Osteocyte (in vitro differentiated cells): ENCODE data around the gene H1-8. TPM values are rescaled to one million over a fixed set of nuclear protein-coding genes. Genes with fewer than 3 reads are reported as not detected.
"Not testable (repeated sequence)": the region's sequence is repeated elsewhere in the genome, so short reads cannot be mapped to it uniquely, and the experiment has no call there.

ENCODE experiments used
- DNase-seq: peaks from one replicate; pipeline ENCODE4 v3.0.0; 2021; ENCODE audit warnings: mixed read lengths; ENCODE audit not compliant: unreplicated experiment; ENCODE audit errors: extremely low spot score
- H3K27ac Mint-ChIP-seq: one replicate; pipeline ENCODE4 v1.8.0; 2021; ENCODE audit warnings: mild to moderate bottlenecking, mixed read lengths; ENCODE audit not compliant: unreplicated experiment
- H3K27me3 Mint-ChIP-seq: one replicate; pipeline ENCODE4 v1.8.0; 2021; ENCODE audit warnings: mixed read lengths; ENCODE audit not compliant: unreplicated experiment
- H3K36me3 Mint-ChIP-seq: one replicate; pipeline ENCODE4 v1.8.0; 2021; ENCODE audit warnings: mixed read lengths; ENCODE audit not compliant: unreplicated experiment
- H3K4me1 Mint-ChIP-seq: one replicate; pipeline ENCODE4 v1.8.0; 2021; ENCODE audit warnings: mixed read lengths; ENCODE audit not compliant: unreplicated experiment
- H3K4me3 Mint-ChIP-seq: one replicate; pipeline ENCODE4 v1.8.0; 2021; ENCODE audit warnings: mild to moderate bottlenecking, moderate library complexity, mixed read lengths; ENCODE audit not compliant: unreplicated experiment
- H3K9me3 Mint-ChIP-seq: one replicate; pipeline ENCODE4 v1.8.0; 2021; ENCODE audit warnings: mixed read lengths; ENCODE audit not compliant: unreplicated experiment
- CTCF ChIP-seq: fragments of 200-600 bp; sonication (generic); IDR thresholded peaks from 2 replicates; pipeline ENCODE4 v1.5.0; 2021; ENCODE audit warnings: antibody characterized with exemption, mild to moderate bottlenecking, moderate library complexity
- total RNA-seq: library from RNA; stranded (reverse); gene quantifications from 2 replicates; pipeline ENCODE4 v1.2.1, GENCODE V29; 2021

H1-8 gene
- total RNA-seq, 1 donor from 2014 or later: not detected

GRCh38 chr3:129514110-129514509 lies 28.9 kb upstream of the H1-8 start:
- no peaks in the 10 kb centered on the region for H3K9me3 Mint-ChIP-seq
- no peak for TF ChIP-seq CTCF
- DNase-seq: no peak
- H3K36me3 Mint-ChIP-seq: peaks cover 18% of the 10 kb centered on the region
- H3K4me1 Mint-ChIP-seq: peaks cover 2% of the 10 kb centered on the region
- no peaks in the 10 kb centered on the region for H3K27me3 Mint-ChIP-seq
- no peak overlapping the region for H3K4me3 Mint-ChIP-seq
- H3K27ac Mint-ChIP-seq: no peak overlapping the region

GRCh38 chr3:129514563-129514962 lies 28.4 kb upstream of the H1-8 start:
- TF ChIP-seq CTCF: no peak
- Mint-ChIP-seq H3K36me3 (peaks cover 18% of the 10 kb centered on the region), H3K27me3 (no peaks in the 10 kb centered on the region), H3K4me1 (peaks cover 2% of the 10 kb centered on the region), H3K4me3 (no peak overlapping the region), H3K9me3 (no peaks in the 10 kb centered on the region), H3K27ac (no peak overlapping the region)
- DNase-seq: no peak

- not testable (repeated sequence) for H3K4me3 Mint-ChIP-seq, H3K27ac Mint-ChIP-seq, H3K9me3 Mint-ChIP-seq, H3K4me1 Mint-ChIP-seq, H3K27me3 Mint-ChIP-seq, DNase-seq
- peaks cover 21% of the 10 kb centered on the region for H3K36me3 Mint-ChIP-seq
These were observed 27.7 kb upstream of the H1-8 start for GRCh38 chr3:129515108-129515820.

GRCh38 chr3:129515821-129516432 lies 27.0 kb upstream of the H1-8 start:
- H3K9me3 Mint-ChIP-seq, H3K4me3 Mint-ChIP-seq, H3K27ac Mint-ChIP-seq, H3K4me1 Mint-ChIP-seq, DNase-seq, H3K27me3 Mint-ChIP-seq: not testable (repeated sequence)
- H3K36me3 Mint-ChIP-seq: peaks cover 18% of the 10 kb centered on the region

GRCh38 chr3:129517516-129517915 lies 25.5 kb upstream of the H1-8 start:
- H3K4me1 Mint-ChIP-seq: peaks cover 4% of the 10 kb centered on the region
- H3K9me3 Mint-ChIP-seq: no peaks in the 10 kb centered on the region
- H3K27ac Mint-ChIP-seq: no peak overlapping the region
- H3K4me3 Mint-ChIP-seq: no peak overlapping the region
- no peak for TF ChIP-seq CTCF
- DNase-seq: no peak
- peaks cover 15% of the 10 kb centered on the region for H3K36me3 Mint-ChIP-seq
- no peaks in the 10 kb centered on the region for H3K27me3 Mint-ChIP-seq

- H3K36me3 Mint-ChIP-seq: peaks cover 11% of the 10 kb centered on the region
- H3K4me1 Mint-ChIP-seq: peaks cover 4% of the 10 kb centered on the region
- DNase-seq: no peak
- H3K9me3 Mint-ChIP-seq: no peaks in the 10 kb centered on the region
- no peak overlapping the region for H3K4me3 Mint-ChIP-seq
- no peaks in the 10 kb centered on the region for H3K27me3 Mint-ChIP-seq
- no peak for TF ChIP-seq CTCF
- H3K27ac Mint-ChIP-seq: no peak overlapping the region
These were observed 24.9 kb upstream of the H1-8 start for GRCh38 chr3:129518038-129518561.
